Daoy (cell line): Measurements from ENCODE around the gene RFTN1. TPM values are rescaled to one million over a fixed set of nuclear protein-coding genes. Genes with fewer than 3 reads are reported as not detected.

Source experiments
- DNase-seq: peaks from one replicate; pipeline ENCODE4 v3.0.0-alpha.2; 2015; ENCODE audit warnings: low read depth
- total RNA-seq: library from RNA; depleted of rRNA; stranded (reverse); fragments of >200 nt; shearing (Covaris generic); gene quantifications from 2 replicates; pipeline ENCODE4 v1.2.3, GENCODE V29; 2014

The RFTN1 gene
- total RNA-seq, 1 experiment from 2014 or later: 27.9 TPM

DNA sequence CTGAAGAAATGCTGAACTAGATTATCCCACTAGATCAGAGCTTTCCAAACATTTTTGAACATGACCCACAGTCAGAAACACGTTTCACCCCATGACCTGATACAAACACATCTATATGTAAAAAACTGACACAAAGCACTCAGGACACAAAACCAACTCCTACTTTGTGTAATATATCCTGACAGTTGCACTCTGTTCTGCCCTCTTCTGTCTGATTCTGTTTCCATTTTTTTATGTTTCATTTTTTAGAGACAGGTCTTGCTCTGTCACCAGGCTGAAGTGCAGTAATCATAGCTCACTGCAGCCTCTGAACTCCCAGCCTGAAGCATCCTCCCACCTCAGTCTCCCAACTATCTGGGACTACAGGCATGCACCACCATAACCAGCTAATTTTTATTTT, 15.8 kb upstream of the RFTN1 start:
- no peak for DNase-seq

DNA sequence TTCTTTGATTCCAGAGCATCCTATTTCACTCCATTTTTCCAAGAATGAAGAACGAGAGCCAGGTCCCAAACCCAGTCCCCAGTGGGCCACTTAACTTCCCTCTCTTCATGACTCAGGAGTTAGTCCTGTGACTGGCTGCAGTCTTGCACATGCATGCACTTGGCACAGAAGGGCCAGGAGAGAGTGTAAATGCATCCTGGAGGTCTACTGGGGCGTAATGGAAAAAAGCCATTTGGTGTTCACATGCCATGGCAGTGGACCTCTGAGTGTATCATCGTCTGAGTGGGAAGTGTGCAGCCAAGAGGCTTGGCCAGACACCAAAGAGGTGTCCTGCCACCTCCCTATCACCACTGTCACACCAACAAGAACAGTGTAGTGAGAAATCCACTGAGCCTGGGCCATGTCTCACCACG, 15.1 kb upstream of the RFTN1 start:
- peak; percentile 12 for DNase-seq

DNA sequence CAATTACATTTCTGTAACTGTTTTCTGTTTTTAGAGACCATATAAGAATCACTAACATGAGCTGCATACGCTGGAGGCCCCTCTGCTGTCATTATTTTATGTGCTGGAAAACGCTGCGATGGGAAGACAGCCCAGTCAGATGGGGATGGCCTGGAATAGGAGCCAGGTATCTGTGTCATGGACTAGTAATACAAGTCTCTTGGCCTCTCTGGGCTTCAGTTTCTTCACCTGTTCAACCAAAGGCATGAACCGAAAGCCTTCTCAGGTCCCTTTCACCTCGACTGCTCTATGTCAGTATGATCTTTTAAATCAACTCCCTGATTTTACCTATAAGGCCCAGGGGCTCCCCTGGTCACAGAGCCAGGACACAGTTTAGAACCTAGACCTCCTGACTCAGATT, 14.6 kb upstream of the RFTN1 start:
- DNase-seq: no peak

DNA sequence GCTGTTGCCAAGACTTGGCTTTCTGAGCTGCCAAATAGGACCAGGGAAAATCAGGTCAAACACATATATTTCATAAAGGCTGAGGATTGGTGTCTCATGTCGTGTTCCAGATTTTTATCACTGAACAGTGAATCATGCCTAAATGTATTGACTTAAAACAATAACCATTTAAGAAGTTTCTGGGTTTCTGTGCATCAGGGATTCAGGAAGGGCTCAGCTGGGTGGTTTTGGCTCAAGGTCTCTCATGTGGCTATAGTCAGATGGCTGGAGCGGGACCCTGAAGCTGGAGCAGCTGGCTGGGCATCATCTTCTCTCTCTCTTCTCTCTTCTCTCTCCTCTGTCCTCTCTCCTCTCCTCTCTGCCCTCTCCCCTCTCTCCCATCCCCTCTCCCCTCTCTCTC, 10.7 kb upstream of the RFTN1 start:
- no peak for DNase-seq

DNA sequence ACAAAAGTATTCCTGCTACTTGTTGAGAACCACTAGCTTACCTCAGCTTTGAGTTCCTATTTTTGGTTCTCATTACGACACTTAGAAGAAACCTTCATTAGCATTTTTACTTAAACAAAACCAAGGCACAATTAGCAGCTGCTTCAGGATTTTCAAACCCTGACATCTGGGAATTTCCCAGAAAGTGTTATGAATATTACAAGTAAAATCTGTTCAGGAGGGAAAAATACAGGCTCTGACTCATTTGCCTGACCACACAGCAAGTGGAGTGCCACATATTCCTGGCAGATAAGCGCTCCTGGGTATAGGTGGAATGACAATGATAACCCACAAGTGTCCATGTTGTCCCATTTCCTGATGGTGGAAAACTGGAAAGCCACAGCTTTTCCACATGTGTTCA, 10.3 kb upstream of the RFTN1 start:
- peak; percentile 51 for DNase-seq

DNA sequence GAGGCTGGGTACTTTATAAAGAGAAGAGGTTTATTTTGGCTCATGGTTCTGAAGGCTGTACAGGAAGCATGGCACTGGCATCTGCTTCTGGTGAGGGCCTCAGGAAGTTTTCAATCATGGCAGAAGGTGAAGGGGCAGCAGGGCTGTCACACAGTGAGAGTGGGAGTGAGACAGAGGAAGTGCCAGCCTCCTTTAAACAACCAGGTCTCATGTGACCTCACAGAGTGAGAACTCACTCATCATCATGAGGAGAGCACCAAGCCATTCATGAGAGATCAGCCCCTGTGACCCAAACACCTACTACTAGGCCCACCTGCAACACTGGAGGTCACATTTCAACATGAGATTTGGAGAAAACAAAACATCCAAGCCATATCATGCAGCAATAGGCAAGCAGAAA, 9.3 kb upstream of the RFTN1 start:
- no peak for DNase-seq

DNA sequence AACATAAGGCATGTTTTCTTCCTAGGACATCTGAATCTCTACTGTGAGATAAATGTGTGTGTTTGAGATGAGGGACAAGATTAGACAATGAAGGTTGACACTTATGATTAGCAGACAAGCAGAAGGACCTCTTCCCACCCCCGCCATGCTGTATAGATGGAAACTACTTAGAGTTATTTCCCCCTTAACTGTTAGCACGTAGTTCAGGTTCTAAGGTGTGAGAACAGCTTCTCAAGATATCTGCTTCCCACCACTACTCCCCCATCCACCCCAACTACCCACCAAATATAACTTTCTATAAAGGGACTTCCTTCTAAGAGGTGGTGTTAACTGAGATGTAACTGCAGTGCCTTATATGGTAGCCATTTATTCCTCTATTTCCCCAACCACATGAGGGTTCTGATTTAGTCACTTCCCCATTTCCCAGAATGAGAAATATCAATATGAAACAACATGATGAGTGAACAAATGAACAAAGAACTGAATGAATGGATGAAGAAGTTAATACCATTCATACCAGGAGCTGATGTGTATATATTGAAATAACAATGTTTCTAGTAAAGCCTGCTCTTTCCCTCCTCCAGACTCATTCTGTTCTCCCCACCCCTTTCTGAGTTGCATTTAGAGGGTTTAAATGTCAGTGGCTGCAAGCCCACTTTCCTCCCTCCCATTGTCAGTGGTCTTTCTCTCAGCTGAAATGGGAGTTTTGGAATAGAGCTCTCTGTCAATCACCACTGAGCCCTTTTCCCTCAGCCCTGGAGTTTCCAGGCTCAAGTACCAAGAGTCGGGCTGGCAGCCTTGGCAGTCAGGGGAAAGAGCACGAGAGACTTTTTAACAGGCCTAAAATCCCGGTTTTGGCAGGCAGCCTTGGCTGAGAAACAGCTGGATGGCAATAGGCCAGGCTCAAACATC, 7.7 kb upstream of the RFTN1 start:
- DNase-seq: no peak

DNA sequence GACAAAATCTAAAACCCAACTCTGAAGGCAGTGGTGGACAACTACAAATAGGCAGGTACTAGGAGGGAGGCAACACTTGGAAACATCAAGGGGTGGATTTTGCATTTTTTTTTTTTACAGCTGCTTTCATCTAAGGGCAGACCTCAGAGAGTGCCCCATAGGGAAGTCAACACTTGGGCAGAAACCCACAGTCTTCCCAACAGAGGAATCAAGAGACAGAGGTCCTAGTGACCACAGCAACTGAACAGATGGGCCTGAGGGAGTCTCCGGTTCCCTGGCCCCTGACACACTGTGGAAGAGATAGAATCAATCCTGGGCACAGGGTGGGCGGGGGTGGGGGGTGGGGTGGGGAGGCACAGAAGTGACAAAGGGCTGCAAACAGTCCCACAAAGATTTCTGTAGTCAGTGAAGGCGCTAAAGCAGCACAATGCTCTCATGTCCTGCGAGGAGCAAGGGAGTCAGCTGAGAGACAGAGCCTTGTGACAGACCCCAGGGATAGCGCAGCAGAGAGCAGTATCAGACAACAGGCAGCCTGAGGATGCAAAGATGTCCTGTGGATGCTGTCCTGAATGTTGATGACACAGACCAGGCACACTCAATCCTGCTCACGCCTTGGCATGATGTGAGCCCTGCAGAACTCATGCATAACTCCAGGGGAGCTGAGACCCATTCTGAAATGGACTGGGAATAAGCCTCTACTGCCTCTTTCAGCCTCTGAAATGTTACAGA, 6.9 kb upstream of the RFTN1 start:
- no peak for DNase-seq

DNA sequence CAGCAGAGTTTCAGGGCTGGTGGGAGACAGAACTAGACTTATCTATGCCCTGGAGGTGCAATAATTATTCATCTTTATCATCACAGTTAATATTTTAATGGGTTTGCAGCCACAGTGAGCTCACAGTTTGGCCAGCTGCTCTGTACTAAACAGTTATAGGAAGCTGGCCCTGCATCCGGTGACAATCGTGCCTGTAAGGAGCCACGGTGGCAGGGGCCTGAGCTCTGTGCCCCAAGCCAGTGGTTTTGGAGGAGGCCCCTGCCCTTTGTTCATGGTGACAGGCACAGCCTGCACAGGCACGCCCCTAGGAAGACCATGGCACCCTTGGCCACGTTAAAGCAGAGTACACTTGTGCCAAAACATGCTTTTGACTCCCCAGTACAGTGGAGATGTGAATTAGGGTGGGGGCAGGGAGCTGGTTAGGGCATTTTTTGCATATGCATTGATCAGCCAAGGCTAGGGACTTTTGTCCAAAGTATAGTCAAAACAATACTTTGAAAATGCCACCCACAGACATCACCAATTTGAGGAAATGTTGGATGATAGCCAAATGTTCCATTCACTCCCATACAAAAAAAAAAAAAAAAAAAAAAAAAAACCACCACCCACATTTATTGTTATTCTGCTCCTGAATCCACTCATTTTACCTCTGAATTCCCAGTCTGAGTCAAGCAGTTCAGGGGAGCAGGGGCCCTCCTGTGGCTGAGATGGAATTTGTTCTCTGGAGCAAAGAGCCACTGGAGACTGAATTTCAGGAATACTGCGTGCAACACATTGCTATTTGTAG, 3.4 kb upstream of the RFTN1 start:
- DNase-seq: peak; percentile 43

DNA sequence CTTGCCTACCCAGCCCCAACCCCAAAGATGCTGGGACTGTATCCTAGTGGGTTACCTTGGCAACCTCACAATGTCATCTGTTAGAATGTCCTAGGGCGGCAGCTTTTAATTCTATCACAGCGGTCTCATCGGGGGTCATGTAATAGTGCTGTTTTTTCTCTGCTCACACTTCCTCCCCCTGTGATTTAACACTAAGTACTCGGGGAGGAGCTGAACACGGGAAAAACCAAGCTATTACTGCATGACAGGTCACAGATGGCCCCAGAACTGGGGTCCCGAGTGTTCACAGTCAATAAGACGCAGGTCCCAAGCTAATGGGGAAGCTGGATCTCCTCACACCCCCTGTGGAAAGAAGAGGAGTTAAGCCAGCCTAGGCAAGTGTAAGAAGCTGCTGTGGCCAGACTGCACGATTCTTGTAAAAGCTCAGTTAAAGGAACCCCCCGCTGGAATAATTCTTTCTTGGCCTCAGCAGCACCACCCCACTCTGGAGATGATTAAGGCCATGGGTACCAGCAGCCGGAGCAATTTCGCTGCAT, 2.5 kb upstream of the RFTN1 start:
- no peak for DNase-seq

DNA sequence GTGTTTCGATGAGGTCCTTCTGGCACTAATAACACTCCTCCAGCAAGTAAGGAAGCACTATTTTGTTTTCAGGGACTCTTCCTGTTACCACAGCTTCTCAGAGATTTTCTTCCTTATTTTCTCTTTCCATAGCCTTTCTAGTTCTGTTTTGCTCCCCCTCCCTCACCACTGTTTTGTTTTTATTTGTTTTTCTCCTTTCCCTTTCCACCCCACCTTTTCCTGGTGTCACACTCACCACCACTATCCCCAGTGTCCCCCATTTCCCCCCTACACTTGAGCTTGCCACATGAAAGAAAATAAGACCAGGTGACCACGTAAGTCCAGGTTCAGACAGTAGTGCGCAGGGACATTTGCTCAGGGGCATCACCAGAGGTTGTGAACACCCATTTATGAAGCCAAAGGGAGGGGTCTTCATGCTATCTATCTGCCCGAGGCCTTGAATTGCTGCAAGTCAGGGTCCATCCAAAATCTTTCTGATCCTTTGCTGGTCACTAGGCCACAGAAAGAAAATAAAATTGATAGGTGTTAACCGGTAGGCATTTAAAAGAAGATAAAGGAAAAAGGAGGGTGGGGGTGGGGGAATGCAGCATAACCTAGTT, 1.4 kb upstream of the RFTN1 start:
- no peak for DNase-seq

DNA sequence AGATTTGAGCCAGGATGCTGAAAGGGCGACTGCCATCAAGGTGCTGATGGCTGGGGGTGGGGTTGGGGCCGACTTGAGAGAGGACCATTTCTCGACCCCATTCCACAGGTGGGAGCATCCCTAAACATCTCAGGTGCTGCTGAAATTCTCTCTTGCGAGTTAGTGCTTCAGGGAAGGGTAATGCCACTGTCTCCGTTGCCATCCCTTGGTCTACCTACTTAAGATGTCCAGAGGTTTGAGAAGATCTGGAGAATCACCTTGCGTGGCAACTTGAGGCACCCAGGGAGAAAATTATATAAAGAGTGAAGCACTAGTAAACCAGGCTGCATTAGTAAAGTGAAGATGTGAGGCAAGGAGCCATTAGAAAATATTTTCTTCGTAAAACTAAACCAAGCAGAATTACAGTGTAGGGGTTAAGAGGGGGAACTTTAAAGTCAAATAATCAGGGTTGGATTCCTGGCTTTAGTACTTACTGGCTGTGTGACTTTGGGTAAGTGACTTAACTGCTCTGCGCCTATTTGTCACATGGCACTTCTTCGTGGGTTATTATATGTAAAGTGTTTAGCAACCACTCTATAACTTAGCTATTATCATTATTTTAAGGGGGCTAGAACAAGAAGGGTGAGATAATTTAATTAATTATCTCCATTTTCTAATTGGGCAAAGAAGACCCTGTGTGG, 662 bp upstream of the RFTN1 start:
- no peak for DNase-seq

DNA sequence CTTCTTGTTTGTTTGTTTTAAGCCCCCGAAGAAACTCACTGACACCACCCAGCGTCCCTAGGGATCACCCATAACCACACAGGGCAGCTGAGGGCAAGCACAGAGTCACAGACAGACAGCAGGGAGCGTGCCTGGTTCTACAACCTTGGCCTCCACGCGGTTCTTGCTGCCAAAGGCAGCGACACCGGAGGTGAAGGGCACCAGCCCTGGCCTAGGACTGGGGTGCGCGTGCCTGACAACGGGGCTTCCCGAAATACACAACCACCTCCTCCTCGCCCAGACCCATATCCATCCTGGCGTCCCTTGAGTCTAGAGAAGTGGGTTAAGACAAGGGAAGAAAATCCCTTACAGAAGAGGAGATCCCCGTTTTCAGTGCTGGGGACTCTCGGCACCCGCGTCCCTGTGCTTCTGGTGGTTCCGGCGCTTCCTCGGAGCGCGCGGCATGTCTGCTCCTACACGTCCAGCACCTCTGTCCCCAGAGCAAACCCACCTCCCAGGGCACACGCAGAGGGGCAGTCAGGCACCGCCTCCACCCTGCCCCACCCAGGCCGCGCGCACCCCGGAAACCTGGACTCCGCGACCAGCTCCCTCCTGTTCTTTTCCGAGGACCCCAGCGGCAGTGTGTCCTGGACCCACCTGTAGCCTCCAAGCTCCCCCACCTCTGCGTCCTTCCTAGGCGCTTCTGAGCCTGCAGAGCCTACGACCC, 911 bp downstream of the RFTN1 start:
- DNase-seq: peak; percentile 42

DNA sequence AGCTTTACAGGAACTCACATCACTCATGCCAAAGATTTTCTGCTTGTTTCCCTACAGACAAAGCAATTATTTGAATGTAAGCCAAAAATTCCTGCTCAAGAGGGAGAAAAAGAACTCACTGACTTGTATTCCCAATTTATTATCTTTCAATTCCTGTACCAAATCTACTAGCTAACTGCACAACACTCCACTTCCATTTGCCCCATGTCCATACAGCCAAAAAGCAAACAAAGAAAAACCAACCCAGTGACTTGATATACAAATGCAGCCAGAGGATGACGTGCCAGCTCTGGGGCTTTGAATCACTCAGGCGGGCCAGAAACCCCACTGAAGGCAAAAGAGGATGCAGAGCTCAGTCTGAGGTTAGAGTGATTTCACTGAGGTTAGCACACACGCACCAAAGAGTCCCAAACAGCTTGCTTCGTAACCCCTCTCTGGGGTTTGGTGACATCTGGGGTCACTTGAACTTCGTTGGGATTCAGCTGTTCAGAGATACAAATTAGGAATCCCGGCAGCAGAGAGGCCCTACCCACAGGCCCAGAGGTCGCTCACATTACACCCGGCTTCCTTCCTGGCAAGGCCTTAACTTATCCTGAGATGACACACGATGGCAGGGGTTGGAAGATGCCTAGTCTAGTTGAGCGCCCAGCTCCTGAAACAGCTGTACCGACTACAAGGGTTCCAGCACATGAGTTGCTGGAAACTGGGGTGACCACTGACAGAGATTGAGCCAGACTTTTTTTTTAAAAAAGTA, 1.6 kb downstream of the RFTN1 start:
- peak; percentile 81 for DNase-seq

DNA sequence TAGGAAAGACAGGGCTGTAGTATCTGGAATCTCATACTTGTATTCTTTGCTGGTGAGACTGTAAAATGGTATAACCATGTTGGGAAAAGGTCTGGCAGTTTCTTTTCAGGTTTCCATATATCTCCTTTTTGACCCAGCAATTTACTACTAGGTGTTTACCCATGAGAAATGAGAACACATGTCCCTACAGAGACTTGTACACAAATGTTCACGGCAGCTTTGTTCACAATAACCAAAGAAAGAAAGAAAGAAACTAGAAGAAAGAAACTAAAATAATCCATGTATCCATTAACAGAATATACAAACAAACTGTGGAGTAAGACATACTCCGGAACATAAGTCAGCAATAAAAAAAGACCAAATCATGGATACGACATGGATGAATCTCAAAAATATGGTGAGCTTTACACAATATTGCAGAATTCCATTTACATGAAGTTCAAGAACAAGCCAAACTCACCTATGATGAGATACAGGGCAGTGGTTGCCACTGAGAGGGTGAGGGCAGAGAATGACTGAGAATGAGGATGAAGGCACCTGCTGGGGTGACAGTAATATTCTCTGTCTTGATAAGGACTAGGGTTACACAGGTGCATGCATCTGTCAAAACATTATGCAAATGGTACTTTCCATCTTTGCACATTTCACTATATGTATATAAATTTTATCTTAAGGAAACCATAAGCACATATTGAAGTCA, 2.7 kb downstream of the RFTN1 start:
- DNase-seq: no peak

DNA sequence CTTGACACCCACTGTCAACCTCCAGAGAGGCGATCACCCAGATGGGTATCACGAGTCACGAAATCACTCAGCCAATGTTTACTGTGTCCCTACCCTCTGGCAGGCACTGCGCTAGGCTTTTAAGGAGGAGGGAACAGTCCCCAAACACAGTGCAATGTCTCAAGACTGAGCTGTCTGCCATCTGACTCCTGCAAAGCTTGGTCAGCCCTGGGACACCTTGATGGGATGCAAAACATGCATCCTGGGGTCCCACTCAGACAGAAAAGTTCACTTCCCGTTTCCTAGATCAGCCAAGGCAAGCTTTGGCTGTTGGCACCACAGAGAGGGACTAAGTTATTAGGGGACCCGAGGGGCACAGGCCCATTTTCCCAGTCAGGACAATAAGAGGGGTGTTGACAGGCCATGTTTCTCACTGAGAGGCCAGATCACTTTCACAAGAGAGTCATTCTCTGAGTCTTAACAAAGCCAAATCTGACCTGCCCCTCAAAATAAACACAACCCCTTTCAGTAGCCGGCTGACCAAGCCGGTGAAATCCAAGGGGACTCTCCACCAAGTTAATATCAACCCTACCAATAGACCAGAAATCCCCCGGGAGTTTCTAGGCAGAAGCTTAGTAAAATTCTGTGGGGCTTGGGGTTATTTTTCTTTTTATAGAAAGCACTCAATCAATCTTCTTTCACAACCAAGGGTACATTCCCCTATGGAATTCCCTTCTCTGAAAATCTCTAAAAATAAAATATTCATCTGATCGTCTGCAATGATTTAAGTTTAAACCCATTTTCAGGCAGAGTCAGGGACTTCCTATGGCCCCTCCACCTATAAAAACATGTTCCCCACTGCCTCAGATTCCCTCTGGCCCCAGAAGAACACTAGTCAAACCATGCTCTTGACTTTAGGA, 3.5 kb downstream of the RFTN1 start:
- no peak for DNase-seq

DNA sequence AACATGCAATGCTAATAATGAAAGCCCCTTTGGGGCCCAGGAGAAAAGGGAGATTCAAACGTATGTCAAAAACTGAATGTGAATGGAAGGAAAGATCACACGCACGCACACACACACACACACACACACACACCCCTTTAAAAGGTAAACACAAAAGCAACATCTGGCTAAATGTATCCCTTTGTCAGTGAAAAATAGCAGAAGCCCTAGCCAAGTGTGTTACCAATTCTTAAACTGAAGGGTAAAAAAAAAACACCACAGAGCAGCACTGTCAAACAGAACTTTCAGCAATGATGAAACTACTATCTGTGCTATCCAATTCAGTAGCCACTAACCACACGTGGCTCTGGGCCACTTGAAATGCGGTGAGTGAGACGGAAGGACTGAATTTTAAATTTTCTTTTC, 4.9 kb downstream of the RFTN1 start:
- no peak for DNase-seq

DNA sequence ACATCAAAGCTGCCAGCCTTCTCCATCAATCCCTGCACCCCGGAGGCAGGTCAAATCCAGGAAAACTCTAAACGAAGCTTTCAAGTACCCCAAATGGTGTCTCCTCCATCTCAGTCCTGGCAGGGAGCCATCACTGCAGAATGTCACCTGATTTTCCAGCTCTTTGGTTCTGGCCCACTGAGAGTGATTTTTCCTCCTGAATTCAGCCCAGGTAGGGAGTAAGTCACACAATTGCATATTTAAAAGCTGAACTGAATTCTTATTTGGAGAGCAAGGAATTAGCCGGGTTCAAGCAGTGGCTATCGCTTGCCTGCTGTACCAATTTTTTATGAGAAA, 5.3 kb downstream of the RFTN1 start:
- no peak for DNase-seq
